IMR-90 (cell line): ENCODE measurements around the gene ANKIB1. TPM values are rescaled to one million over a fixed set of nuclear protein-coding genes. Genes with fewer than 3 reads are reported as not detected.

Source experiments
- ATAC-seq: fragments of 200-7000 bp; cut with Tn5 transposase; 2 replicates; pipeline ENCODE4 v1.9.1; 2020; ENCODE audit warnings: low read depth, mild to moderate bottlenecking, moderate library complexity
- BruUV-seq: library from RNA; stranded (reverse); fragments of 400-500 nt; replicated peaks from 2 replicates; lab custom pipeline; 2021; lab: Mats Ljungman, UMichigan
- CTCF ChIA-PET: fragments of 300-600 bp; formaldehyde crosslinking; extraction: SDS; loops from one replicate; lab custom pipeline; 2021; ENCODE audit warnings: antibody characterized with exemption; lab: Yijun Ruan, JAX
- POLR2A ChIA-PET: fragments of 300-600 bp; sonication (Branson Sonifier 250); formaldehyde crosslinking; loops from one replicate; lab custom pipeline; 2022; ENCODE audit warnings: antibody characterized with exemption; ENCODE audit not compliant: unreplicated experiment; lab: Charles Lee
- DNase-seq: peaks from one replicate; pipeline ENCODE4 v3.0.0; 2013
- H2AFZ ChIP-seq: replicated peaks from 2 replicates; pipeline ENCODE3; 2013; ENCODE audit warnings: low read length, mild to moderate bottlenecking; ENCODE audit not compliant: poor library complexity
- H2AK5ac ChIP-seq: 2 replicates; pipeline ENCODE4 v1.6.1; 2013; ENCODE audit warnings: low read depth, low read length, inconsistent platforms
- H2AK9ac ChIP-seq: replicated peaks from 2 replicates; pipeline ENCODE3; 2013; ENCODE audit warnings: mild to moderate bottlenecking, low read depth, low read length, moderate library complexity; ENCODE audit not compliant: poor library complexity
- H2BK120ac ChIP-seq: 2 replicates; pipeline ENCODE4 v1.6.1; 2013; ENCODE audit warnings: low read depth, low read length, inconsistent platforms
- H2BK15ac ChIP-seq: 3 replicates; pipeline ENCODE4 v1.6.1; 2013; ENCODE audit warnings: low read depth, low read length, inconsistent platforms
- H2BK20ac ChIP-seq: 2 replicates; pipeline ENCODE4 v1.6.1; 2013; ENCODE audit warnings: low read depth, mild to moderate bottlenecking, inconsistent platforms, low read length, moderate library complexity
- H2BK5ac ChIP-seq: 2 replicates; pipeline ENCODE4 v1.6.1; 2013; ENCODE audit warnings: mild to moderate bottlenecking, low read depth, low read length, inconsistent platforms; ENCODE audit not compliant: poor library complexity, severe bottlenecking
- H3K14ac ChIP-seq: replicated peaks from 2 replicates; pipeline ENCODE4 v1.6.1; 2013; ENCODE audit warnings: low read depth, low read length, inconsistent platforms
- H3K18ac ChIP-seq: 2 replicates; pipeline ENCODE4 v1.6.1; 2013; ENCODE audit warnings: low read depth, low read length, control low read depth
- H3K23ac ChIP-seq: 2 replicates; pipeline ENCODE4 v1.6.1; 2013; ENCODE audit warnings: low read depth, low read length, inconsistent platforms
- H3K27ac ChIP-seq: 2 replicates; pipeline ENCODE4 v1.5.1; 2013; ENCODE audit warnings: mild to moderate bottlenecking, control low read depth, low read length; ENCODE audit not compliant: insufficient read depth
- H3K27me3 ChIP-seq: 2 replicates; pipeline ENCODE4 v1.6.1; 2013; ENCODE audit warnings: low read length; ENCODE audit not compliant: control insufficient read depth, insufficient read depth
- H3K36me3 ChIP-seq: 2 replicates; pipeline ENCODE4 v1.6.1; 2013; ENCODE audit warnings: low read length, mixed read lengths; ENCODE audit not compliant: control insufficient read depth, insufficient read depth
- H3K4ac ChIP-seq: 2 replicates; pipeline ENCODE4 v1.6.1; 2013; ENCODE audit warnings: low read depth, low read length, inconsistent platforms
- H3K4me1 ChIP-seq: 2 replicates; pipeline ENCODE4 v1.6.1; 2013; ENCODE audit warnings: low read length, mixed read lengths; ENCODE audit not compliant: control insufficient read depth, insufficient read depth
- H3K4me2 ChIP-seq: 2 replicates; pipeline ENCODE4 v1.6.1; 2013; ENCODE audit warnings: low read depth, mild to moderate bottlenecking, control low read depth, low read length, moderate library complexity
- H3K4me3 ChIP-seq: 2 replicates; pipeline ENCODE4 v1.5.1; 2013; ENCODE audit warnings: low read depth, mild to moderate bottlenecking, control low read depth, low read length, moderate library complexity; ENCODE audit not compliant: insufficient read depth
- H3K56ac ChIP-seq: 2 replicates; pipeline ENCODE4 v1.6.1; 2013; ENCODE audit warnings: low read length, inconsistent platforms; ENCODE audit not compliant: insufficient read depth; ENCODE audit errors: extremely low read depth
- H3K79me1 ChIP-seq, 2 experiments: 2 replicates each; pipeline ENCODE4 v1.6.1; 2013; ENCODE audit warnings: low read length in 2 of 2, inconsistent platforms in 1 of 2, low read depth in 1 of 2
- H3K9ac ChIP-seq: 2 replicates; pipeline ENCODE4 v1.6.1; 2013; ENCODE audit warnings: low read depth, low read length, control low read depth
- H3K9me1 ChIP-seq: 2 replicates; pipeline ENCODE4 v1.6.1; 2013; ENCODE audit warnings: low read length, inconsistent platforms; ENCODE audit not compliant: insufficient read depth
- H3K9me3 ChIP-seq: 2 replicates; pipeline ENCODE4 v1.6.1; 2013; ENCODE audit warnings: low read length; ENCODE audit not compliant: control insufficient read depth, insufficient read depth
- H4K20me1 ChIP-seq: 2 replicates; pipeline ENCODE4 v1.6.1; 2013; ENCODE audit warnings: low read length, inconsistent platforms; ENCODE audit not compliant: insufficient read depth
- H4K5ac ChIP-seq: 2 replicates; pipeline ENCODE4 v1.6.1; 2013; ENCODE audit warnings: mild to moderate bottlenecking, low read depth, low read length, control low read depth
- H4K8ac ChIP-seq, 2 experiments: 2 replicates each; pipeline ENCODE4 v1.6.1; 2013; ENCODE audit warnings: low read depth in 2 of 2, low read length in 2 of 2, control low read depth in 1 of 2, inconsistent platforms in 1 of 2
- H4K91ac ChIP-seq: 2 replicates; pipeline ENCODE4 v1.6.1; 2013; ENCODE audit warnings: low read depth, low read length, inconsistent platforms; ENCODE audit not compliant: insufficient read depth
- BHLHE40 ChIP-seq: fragments of 150-350 bp; IDR thresholded peaks from 2 replicates; pipeline ENCODE4 v1.6.1; 2016; ENCODE audit warnings: mild to moderate bottlenecking, low read depth, low read length
- FOS ChIP-seq: fragments of 150-350 bp; IDR thresholded peaks from 2 replicates; pipeline ENCODE4 v1.6.1; 2016; ENCODE audit warnings: low read depth, low read length
- MAFK ChIP-seq: IDR thresholded peaks from 2 replicates; pipeline ENCODE4 v1.6.1; 2012; ENCODE audit warnings: low read depth, low read length, improper control_type of control experiment
- MAZ ChIP-seq: IDR thresholded peaks from 2 replicates; pipeline ENCODE4 v1.6.1; 2012; ENCODE audit warnings: low read depth, mild to moderate bottlenecking, low read length, improper control_type of control experiment, moderate library complexity, borderline replicate concordance
- MXI1 ChIP-seq: IDR thresholded peaks from 2 replicates; pipeline ENCODE4 v1.6.1; 2012; ENCODE audit warnings: low read depth, mild to moderate bottlenecking, low read length, moderate library complexity, borderline replicate concordance
- RCOR1 ChIP-seq: IDR thresholded peaks from 2 replicates; pipeline ENCODE4 v1.6.1; 2012; ENCODE audit warnings: mild to moderate bottlenecking, low read length, improper control_type of control experiment; ENCODE audit not compliant: insufficient replicate concordance
- RFX5 ChIP-seq: IDR thresholded peaks from 2 replicates; pipeline ENCODE4 v1.8.0; 2012; ENCODE audit warnings: low read depth, mild to moderate bottlenecking, low read length, moderate library complexity
- WGBS, 2 experiments: methylation state at CpG; one replicate each; pipeline versions ENCODE4 v1.1.5 to v1.1.7; 2013; ENCODE audit warnings: missing lambda C conversion rate in 2 of 2; ENCODE audit not compliant: insufficient read length in 1 of 2; ENCODE audit errors: extremely low coverage in 2 of 2; 5-methylcytosine and 5-hydroxymethylcytosine counted together
- dilution Hi-C: fragments of 300-500 bp; cut with HindIII; formaldehyde crosslinking; loops from one replicate; pipeline ENCODE4 v1.14.3; 2018; ENCODE audit warnings: low sequenced_read_pairs; ENCODE audit not compliant: unreplicated experiment
- in situ Hi-C: fragments of 300-500 bp; cut with MboI; formaldehyde crosslinking; loops from 3 replicates; pipeline ENCODE4 v1.14.3; 2019; ENCODE audit warnings: low sequenced_read_pairs, inconsistent platforms, mixed read lengths
- intact Hi-C: fragments of 100-400 bp; cut with micrococcal nuclease; formaldehyde crosslinking; loops from 2 replicates; pipeline ENCODE4 v1.10.0; 2022
- polyA plus RNA-seq, 3 experiments: library from polyadenylated mRNA; depleted of rRNA; stranded (reverse); fragments of >200 nt; gene quantifications; 2 replicates each; pipeline ENCODE4 v1.2.3, GENCODE V29; 2012; ENCODE audit warnings: low replicate concordance in 1 of 3
- total RNA-seq: library from RNA; depleted of rRNA; stranded (reverse); fragments of >200 nt; gene quantifications from 2 replicates; pipeline ENCODE4 v1.2.3, GENCODE V29; 2012

Gene ANKIB1
- total and polyA plus RNA-seq, 2 of the 4 experiments (the other 2 are of a cell fraction): 18.7 to 33.9 TPM

DNA sequence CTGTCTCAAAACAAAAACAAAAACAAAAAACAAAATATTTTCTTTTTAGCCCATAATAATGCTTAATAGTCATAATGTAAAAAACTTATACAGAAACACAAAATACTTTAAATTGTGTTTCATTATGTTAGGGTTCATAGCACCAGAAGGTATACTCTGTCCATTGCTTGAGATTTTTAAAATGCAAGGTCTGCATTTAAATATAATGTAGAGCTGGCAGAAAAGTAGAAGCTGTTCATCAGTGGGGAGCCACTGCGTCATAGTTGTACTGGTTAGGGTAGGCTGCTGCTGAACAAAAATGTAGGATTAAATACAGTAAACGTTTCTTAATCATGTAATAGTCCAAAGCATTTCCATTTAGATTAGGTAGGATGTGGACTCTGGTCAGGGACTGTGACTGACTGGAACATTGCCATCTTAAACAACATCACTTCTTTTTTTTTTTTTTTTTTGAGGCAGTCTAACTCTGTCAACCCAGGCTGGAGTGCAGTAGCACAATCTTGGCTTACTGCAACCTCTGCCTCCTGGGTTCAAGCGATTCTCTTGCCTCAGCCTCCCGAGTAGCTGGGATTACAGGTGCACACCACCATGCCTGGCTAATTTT is 85.2 kb downstream of the ANKIB1 start:
- Histone ChIP-seq H3K14ac (no peak overlapping the region), H2AFZ (no peak overlapping the region), H3K79me1 (no peaks in the 10 kb centered on the region; a peak in 1 of 4 replicates), H2AK9ac (no peak overlapping the region), H4K20me1 (no peaks in the 10 kb centered on the region), H3K23ac (no peak overlapping the region), H3K36me3 (0 out of 2 replicates have a peak, but pooled peaks cover 2% of the 10 kb centered on the region), H3K9ac (no peak overlapping the region), H3K4me2 (no peak overlapping the region), H3K9me3 (no peaks in the 10 kb centered on the region), H2BK15ac (no peak overlapping the region), H2AK5ac (no peak overlapping the region), H2BK20ac (no peak overlapping the region), H3K4me1 (no peaks in the 10 kb centered on the region), H3K18ac (no peak overlapping the region), H3K27ac (no peak overlapping the region), H2BK5ac (no peak overlapping the region), H3K4ac (no peak overlapping the region), H2BK120ac (no peak overlapping the region), H3K27me3 (no peaks in the 10 kb centered on the region), H4K91ac (no peak overlapping the region), H3K9me1 (no peaks in the 10 kb centered on the region), H4K5ac (no peak overlapping the region), H3K4me3 (no peak overlapping the region), H3K56ac (no peak overlapping the region), H4K8ac (no peak overlapping the region)
- CTCF ChIA-PET: interaction anchor here (0.7 kb wide), 1 partner anchor 57 kb away, joined by 5 read pairs; no protein-coding TSS in a partner anchor
- no CpG with 5 or more reads among the region's 4 CpGs for WGBS, 2 experiments
- dilution Hi-C loops: no loop called here
- no TSS peak for BruUV-seq
- DNase-seq (no peak), ATAC-seq (no peak)
- POLR2A ChIA-PET: no interaction called here
- in situ Hi-C loops: no loop called here
- intact Hi-C loops: no loop called here
- TF ChIP-seq MXI1: no peak
- no peak for TF ChIP-seq FOS
- TF ChIP-seq RFX5: no peak
- TF ChIP-seq RCOR1: no peak
- TF ChIP-seq BHLHE40: no peak
- peak; percentile 28; the same call in 1 of the 2 replicates for TF ChIP-seq MAFK
- no peak for TF ChIP-seq MAZ
